ENCODE data around the gene ATP23.

Gene ATP23

GRCh38 chr12:57908511-57908910 lies 32.9 kb upstream of the ATP23 start:
- no peak for DNase-seq (ENCODE audit: low spot score)

DNA sequence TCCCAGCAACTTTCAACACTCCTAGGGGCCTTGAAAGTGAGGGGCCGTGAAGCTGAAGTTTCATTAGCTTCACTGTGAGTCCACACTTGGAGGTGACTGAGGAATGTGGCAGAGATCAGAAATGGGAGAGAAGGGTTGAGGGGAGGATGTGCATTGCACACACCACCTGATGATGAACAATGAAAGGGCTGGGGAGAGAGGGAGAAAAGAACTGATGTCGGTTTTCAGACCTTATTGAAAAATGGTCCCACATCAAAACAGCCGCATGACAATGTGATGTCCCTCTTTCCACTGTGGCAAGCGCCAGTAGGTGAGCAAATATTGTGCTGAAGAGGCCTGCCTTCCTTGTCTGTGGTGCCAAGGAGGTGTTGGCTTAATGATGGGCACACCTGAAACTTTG lies 32.3 kb upstream of the ATP23 start:
- no peak for DNase-seq (ENCODE audit: low spot score)

DNA sequence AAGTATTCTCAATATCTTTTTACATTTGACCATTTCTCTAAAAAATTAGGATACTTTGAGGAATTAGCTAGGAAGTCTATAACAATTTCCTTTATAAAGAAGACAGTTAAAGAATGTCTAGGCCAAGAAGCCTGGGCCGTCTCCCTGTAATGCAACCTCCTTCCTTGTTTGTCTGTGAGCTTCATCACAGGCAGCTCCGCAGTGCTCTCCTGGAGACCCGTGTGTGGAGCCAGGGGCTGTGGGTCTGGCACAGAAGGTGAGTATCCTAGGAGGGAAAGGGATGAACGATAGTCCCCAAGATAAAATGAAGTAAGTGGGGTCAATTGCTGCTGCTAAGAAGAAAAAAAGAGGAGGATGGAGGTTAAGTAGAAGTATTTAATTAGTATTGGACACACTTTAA lies 31.8 kb upstream of the ATP23 start:
- DNase-seq (ENCODE audit: low spot score): no peak

DNA sequence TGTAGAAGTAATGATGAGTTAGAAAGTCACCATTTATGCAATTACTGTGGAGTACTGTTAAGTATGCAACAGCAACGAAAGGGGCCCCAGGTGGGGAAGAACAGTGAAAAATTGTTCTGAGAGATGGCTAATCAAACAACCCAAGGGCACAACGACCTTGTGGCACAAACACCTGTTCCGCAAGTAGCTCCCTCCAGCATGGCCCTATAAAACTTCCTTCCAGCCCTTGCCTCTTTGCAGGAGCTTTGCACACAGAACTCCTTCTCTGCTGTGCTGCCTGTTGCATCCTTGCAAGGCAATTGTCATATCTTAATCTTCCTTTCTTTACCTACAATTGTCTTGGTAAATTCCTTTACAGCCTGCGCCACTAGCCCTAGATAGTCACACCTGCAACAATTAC lies 23.2 kb upstream of the ATP23 start:
- DNase-seq (ENCODE audit: low spot score): no peak

DNA sequence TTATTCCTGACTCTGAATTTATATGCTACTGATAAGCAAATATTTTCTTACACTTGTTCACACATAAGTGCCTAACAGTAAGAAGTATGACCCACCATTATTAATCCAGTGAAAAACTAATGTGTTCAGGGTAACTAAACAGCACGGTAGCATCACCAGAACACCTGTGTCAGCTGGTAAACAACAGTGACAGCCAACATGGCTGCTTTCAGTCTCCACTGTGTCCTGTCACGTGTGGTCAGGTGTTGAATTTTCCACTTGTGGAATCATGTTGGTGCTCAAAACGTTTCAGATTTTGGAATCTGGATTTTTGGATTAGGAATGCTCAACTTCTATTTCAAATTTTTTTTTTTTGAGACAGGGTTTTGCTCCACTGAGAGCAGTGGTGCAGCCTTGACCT lies 14.3 kb upstream of the ATP23 start:
- DNase-seq (ENCODE audit: low spot score): no peak

GRCh38 chr12:57929092-57929830 lies 12.1 kb upstream of the ATP23 start:
- DNase-seq (ENCODE audit: low spot score): no peak

DNA sequence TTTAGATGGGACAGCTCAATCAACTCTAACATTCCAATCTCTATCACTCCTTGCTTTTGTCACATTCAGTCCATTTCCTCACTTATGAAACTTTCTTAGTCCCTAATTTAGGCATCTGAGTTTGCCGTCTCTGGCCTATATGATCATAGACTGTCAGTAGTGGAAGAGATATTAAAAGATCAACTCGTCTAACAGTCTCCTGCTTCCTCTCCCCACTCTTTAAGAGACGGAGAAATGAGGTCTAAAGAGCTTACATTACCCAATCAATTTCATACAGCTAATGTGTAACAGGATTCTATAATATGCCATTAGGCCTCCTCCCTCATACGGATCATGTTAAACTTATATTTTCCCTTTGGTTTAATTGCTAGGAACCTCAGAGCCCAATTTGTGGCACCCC lies 6.5 kb upstream of the ATP23 start:
- DNase-seq (ENCODE audit: low spot score): peak; percentile 17

GRCh38 chr12:57935331-57935730 lies 6.0 kb upstream of the ATP23 start:
- peak; percentile 14 for DNase-seq (ENCODE audit: low spot score)

- DNase-seq (ENCODE audit: low spot score): peak; percentile 97
These were observed 5.4 kb upstream of the ATP23 start for GRCh38 chr12:57935839-57936512.

GRCh38 chr12:57936513-57936883 lies 4.9 kb upstream of the ATP23 start:
- peak; percentile 16 for DNase-seq (ENCODE audit: low spot score)

GRCh38 chr12:57939291-57939690 lies 2.1 kb upstream of the ATP23 start:
- no peak for DNase-seq (ENCODE audit: low spot score)

DNA sequence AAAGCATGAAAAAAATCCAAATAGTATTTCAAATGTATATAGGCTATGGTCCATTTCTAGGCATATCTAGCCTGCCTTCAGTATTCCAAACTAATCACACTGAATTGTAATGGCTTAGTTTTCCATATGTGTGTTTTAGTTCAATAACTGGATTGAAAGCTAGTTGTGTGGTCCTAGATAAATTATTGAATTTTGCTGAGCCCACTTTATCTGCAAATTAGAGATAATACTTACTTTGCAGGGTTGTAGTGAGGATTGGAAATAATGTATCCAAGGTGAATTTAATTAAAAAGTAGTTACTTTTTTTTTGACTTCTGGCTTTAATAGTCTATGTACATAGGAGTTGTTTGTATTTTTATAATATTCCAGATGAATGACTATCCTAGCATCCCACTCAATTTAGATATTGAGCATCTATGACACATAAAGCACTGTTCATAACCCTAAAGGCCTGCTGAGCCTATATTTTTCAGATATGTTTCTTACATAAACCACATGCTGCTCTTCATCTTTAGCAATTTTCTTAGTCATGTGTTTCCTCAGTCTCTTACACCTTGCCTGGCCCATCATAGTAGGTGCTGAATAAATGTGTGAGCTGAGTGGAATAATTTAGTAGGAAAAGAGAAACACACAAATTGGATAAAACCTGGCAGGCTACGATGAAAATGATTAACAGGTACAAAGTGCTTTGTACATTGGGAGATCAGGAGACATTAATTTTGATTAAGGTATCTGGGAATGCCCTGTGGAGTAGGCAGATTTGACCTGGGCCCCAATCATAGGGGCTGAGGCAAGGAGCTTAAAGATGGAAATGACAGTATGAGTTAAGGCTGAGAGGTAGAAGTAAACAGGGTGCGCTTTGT lies 1.1 kb upstream of the ATP23 start:
- DNase-seq (ENCODE audit: low spot score): peak; percentile 21

DNA sequence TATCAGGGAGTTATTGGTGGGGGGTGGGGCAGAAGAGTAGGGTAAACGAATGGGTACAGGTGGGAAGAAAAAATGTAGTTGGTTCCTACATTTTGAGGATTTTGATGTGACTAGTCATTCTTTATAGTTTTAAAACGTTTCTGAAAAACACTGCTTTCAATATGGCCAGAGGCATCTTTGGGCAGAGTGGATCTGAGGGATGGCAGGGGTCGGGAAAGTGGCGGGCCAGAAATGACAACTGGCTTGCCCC lies 527 bp upstream of the ATP23 start:
- DNase-seq (ENCODE audit: low spot score): no peak

- no peak for DNase-seq (ENCODE audit: low spot score)
These were observed 2.2 kb downstream of the ATP23 start for GRCh38 chr12:57943438-57944080.

GRCh38 chr12:57944313-57945023 lies 3.1 kb downstream of the ATP23 start:
- no peak for DNase-seq (ENCODE audit: low spot score)

- DNase-seq (ENCODE audit: low spot score): no peak
These were observed 11.4 kb downstream of the ATP23 start for GRCh38 chr12:57952766-57953165.

- DNase-seq (ENCODE audit: low spot score): no peak
These were observed 13.4 kb downstream of the ATP23 start for GRCh38 chr12:57954768-57955167.

DNA sequence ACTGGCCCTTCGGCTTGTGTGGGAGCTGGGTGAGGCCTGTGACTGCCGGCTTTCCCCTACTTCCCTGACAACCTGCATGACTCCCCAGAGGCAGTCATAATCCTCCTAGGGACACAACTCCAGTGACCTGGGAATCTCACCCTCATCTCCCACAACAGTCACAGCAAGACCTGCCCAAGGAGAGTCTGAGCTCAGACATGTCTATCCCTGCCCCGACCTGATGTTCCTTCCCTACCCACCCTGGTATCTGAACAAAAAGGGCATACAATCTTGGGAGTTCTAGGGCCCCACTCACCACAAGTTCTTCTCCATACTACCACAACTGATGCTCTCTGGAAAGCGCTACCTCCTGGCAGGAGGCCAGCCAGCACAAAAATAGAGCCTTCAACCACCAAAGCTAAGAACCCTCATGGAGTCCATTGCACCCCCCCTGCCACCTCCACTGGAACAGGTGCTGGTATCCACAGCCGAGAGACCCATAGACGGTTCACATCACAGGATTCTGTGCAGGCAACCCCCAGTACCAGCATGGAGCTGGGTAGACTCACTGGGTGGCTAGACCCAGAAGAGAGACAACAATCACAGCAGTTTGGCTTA lies 16.8 kb downstream of the ATP23 start:
- no peak for DNase-seq (ENCODE audit: low spot score)

GRCh38 chr12:57964421-57964820 lies 23.1 kb downstream of the ATP23 start:
- no peak for DNase-seq (ENCODE audit: low spot score)

DNA sequence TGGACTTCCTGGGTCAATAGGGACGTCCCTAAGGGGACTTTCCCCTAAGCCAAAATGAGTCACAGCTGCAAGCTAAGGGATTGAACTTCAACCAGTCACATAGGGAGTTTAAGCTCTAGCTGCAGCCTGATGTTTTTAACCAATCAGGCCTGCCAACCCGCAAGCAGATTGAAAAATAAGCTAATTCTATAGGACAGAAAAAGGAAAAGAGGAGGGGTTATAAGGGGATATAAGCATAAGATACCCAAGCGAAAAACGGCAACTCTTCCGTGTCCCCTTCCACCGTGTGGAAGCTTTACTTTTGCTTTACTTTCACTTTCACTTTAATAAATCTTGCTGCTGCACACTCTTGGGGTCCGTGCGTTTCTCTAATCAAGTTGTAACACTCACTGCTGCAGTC lies 24.4 kb downstream of the ATP23 start:
- DNase-seq (ENCODE audit: low spot score): no peak

- DNase-seq (ENCODE audit: low spot score): no peak
These were observed 25.2 kb downstream of the ATP23 start for GRCh38 chr12:57966536-57966935.

Measured in hematopoietic multipotent progenitor cell treated with erythropoietin and hydrocortisone succinate and interleukin-3 and kit ligand, for 15 days (in vitro differentiated cells).